HFF-Myc (cell line): Measurements from ENCODE around the gene ZNF407.

Experiments
- DNase-seq: peaks from one replicate; pipeline ENCODE4 v3.0.0-alpha.2; 2011; ENCODE audit warnings: low read depth; ENCODE audit errors: extremely low read depth
- H3K4me3 ChIP-seq: replicated peaks from 2 replicates; pipeline ENCODE4 v1.5.1; 2011; ENCODE audit warnings: low read depth, mild to moderate bottlenecking, control low read depth, low read length
- TF ChIP-seq, protein P1 (sequence below): IDR thresholded peaks from 2 replicates; pipeline ENCODE4 v1.5.1; 2012; ENCODE audit warnings: mild to moderate bottlenecking, low read depth, low read length, control low read depth; ENCODE audit errors: missing control alignments

Gene ZNF407

GRCh38 chr18:74597034-74597661 is 522 bp upstream of the ZNF407 start:
- peak overlapping the region; percentile 86 for H3K4me3 ChIP-seq
- no peak for DNase-seq
- TF ChIP-seq, protein P1, sequence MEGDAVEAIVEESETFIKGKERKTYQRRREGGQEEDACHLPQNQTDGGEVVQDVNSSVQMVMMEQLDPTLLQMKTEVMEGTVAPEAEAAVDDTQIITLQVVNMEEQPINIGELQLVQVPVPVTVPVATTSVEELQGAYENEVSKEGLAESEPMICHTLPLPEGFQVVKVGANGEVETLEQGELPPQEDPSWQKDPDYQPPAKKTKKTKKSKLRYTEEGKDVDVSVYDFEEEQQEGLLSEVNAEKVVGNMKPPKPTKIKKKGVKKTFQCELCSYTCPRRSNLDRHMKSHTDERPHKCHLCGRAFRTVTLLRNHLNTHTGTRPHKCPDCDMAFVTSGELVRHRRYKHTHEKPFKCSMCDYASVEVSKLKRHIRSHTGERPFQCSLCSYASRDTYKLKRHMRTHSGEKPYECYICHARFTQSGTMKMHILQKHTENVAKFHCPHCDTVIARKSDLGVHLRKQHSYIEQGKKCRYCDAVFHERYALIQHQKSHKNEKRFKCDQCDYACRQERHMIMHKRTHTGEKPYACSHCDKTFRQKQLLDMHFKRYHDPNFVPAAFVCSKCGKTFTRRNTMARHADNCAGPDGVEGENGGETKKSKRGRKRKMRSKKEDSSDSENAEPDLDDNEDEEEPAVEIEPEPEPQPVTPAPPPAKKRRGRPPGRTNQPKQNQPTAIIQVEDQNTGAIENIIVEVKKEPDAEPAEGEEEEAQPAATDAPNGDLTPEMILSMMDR: no peak

GRCh38 chr18:74598350-74599001 is 806 bp downstream of the ZNF407 start:
- H3K4me3 ChIP-seq: peak overlapping the region; percentile 86
- TF ChIP-seq, protein P1: no peak
- no peak for DNase-seq

DNA sequence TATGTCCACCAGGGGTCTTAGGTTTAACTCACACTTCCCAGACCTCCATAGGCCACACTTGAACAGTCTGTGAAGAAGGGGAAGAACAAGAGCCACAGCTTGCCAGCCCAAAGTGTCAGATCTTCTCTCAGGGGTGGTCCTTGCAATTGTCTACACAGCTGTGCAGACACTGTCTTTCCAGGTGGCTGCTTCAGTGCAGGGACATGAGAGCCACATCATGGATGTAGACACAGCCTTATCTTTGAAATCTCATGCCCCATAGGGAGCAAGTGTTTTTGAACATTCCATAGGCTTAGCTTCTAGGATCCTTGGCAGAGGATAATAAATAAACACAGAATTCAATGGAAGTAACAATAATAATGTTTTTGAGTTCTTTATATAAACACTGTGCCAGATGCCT is 6.7 kb downstream of the ZNF407 start:
- no peak overlapping the region for H3K4me3 ChIP-seq
- no peak for DNase-seq
- TF ChIP-seq, protein P1: no peak

GRCh38 chr18:74604774-74605173 is 7.1 kb downstream of the ZNF407 start:
- TF ChIP-seq, protein P1: no peak
- DNase-seq: no peak
- no peak overlapping the region for H3K4me3 ChIP-seq

GRCh38 chr18:74608681-74609080 is 11.0 kb downstream of the ZNF407 start:
- no peak for DNase-seq
- H3K4me3 ChIP-seq: no peak overlapping the region
- TF ChIP-seq, protein P1: no peak

GRCh38 chr18:74609535-74609934 is 11.9 kb downstream of the ZNF407 start:
- TF ChIP-seq, protein P1: no peak
- DNase-seq: no peak
- H3K4me3 ChIP-seq: no peak overlapping the region

DNA sequence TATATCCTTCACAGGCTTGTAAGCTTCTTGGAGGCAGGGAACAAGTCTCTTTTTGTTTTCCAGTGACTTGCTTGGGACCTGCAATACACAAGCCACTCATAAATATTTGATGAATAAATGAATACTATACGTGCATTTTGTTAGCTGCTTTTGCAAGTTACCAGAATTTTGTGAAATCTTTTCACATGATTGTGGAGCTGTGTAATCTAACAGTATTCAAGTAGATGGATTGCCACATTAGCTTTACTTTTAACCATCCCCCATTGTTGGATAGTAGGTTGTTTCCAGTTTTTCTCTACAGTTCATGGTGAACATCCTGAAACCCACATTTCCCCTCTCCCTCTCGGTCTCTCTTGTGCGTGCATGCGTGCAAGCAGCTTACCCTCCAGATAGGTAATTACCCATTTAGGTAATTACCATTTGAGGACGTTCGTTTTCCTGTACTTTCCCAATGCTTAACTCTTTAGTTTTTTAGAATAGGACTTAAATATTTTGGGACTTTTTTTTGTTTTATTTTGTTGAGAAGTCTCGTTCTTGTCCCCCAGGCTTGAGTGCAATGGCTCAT is 12.5 kb downstream of the ZNF407 start:
- H3K4me3 ChIP-seq: no peak overlapping the region
- TF ChIP-seq, protein P1: no peak
- DNase-seq: no peak
